Measurements from ENCODE around the gene UBXN4.

GRCh38 chr2:135775420-135775819 is 33.8 kb downstream of the UBXN4 start:
- TF ChIP-seq YY1 (IDR thresholded peaks at IDR 0.05; ENCODE audit: insufficient read depth, insufficient read length): no peak
- no peak for TF ChIP-seq ZNF274 (IDR thresholded peaks at IDR 0.05; ENCODE audit: low read depth, low read length)

Measured in NT2/D1 (cell line).